ENCODE measurements around the gene RNF121. TPM values are rescaled to one million over a fixed set of nuclear protein-coding genes. Genes with fewer than 3 reads are reported as not detected.

The RNF121 gene
- total RNA-seq, 1 donor from 2014 or later, result 65.4 TPM

DNA sequence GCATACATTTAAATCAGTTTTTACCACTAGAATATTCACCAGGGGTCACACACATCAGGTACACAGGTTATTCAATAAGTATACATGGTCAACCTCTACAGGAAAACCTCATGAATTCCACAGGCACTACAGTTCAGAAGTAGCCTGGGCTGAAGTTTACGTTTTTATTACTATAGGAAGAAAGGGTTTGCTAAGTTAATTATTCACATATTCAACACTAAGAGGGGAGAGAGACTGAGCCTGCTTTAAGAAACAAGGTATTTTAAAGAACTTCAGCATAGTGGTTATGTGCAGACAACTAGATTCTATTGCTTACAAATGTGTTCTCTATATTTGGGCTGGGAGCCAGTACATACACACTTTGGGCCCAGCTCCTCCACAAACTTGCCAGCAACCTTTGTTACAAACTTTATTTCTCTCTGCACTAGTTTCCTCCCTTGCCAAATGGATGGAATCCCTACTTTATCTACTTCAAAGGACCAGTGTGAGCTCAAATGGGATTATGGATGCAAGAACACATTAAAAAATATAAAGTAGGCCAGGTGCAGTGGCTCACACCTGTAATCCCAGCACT lies 101.7 kb downstream of the RNF121 start:
- no peaks in the 10 kb centered on the region for H3K27me3 Mint-ChIP-seq
- no peaks in the 10 kb centered on the region for H3K9me3 Mint-ChIP-seq
- DNase-seq, result no peak
- intact Hi-C loops (cut with micrococcal nuclease), result no loop called here
- no peak overlapping the region for H3K4me3 Mint-ChIP-seq
- H3K4me1 Mint-ChIP-seq, result peaks cover 19% of the 10 kb centered on the region
- no peak overlapping the region for H3K27ac Mint-ChIP-seq
- H3K36me3 Mint-ChIP-seq (ENCODE audit: low read depth), result peaks cover 36% of the 10 kb centered on the region

DNA sequence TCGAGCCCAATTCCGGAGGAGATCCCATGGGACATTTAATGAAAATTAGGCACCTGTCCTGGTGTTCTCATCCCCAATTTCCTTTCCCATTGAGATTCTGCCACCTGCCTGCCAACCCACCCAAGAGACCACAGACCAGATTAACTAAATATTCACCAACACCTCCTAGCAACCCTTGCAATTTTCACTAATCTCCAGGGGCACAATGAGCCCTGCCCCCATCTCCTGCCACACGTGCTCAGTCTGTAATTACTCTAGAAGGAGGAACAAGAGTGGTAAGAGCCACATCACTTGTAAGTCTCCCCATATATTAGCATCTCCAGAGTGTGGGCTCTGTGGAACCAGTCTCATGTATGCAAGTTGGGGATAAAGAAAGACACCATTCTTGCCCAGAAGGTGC lies 107.8 kb downstream of the RNF121 start:
- Mint-ChIP-seq H3K4me3 (no peak overlapping the region), H3K27me3 (no peaks in the 10 kb centered on the region), H3K36me3 (ENCODE audit: low read depth) (peaks cover 24% of the 10 kb centered on the region), H3K27ac (no peak overlapping the region), H3K9me3 (no peaks in the 10 kb centered on the region), H3K4me1 (peaks cover 20% of the 10 kb centered on the region)
- DNase-seq, result no peak
- intact Hi-C loops (cut with micrococcal nuclease), result no loop called here

DNA sequence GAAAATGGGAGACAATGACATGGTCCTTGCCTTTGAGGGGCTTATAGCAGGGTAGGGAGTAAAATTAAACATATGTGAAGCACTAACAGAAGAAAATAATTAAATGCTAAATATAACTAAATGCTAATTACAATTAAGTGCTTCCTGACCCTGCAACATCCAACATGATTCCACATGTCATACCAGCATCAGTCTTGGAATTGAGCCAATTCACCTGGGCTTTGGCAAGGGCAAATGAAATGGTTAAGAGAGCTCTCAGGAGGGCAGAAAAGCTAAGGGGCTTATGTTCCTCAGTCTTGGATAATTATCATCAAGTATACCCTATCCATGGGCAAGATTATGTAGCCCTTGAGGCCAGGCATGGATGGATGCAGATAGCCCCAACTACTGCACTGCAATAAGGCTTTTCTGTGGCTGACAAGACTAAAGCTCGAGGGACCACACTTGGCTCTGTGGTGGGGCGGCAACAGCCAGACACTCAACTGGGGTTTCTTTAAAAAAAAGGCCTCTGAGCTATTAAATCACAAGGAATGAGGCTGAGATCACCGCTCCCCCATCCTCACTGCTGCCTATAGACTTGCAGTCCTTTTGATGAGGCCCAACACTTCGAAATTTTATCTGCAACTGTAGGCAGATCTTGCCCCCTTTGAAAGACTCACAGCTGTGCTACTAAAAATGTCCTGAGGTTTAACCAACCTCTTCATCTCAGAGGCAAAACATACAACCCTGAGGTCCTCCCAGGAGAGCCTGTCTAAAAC lies 108.9 kb downstream of the RNF121 start:
- Mint-ChIP-seq H3K9me3 (no peaks in the 10 kb centered on the region), H3K4me1 (peaks cover 29% of the 10 kb centered on the region), H3K27ac (no peak overlapping the region), H3K27me3 (no peaks in the 10 kb centered on the region), H3K36me3 (ENCODE audit: low read depth) (peaks cover 26% of the 10 kb centered on the region), H3K4me3 (no peak overlapping the region)
- no peak for DNase-seq
- intact Hi-C loops (cut with micrococcal nuclease), result no loop called here

DNA sequence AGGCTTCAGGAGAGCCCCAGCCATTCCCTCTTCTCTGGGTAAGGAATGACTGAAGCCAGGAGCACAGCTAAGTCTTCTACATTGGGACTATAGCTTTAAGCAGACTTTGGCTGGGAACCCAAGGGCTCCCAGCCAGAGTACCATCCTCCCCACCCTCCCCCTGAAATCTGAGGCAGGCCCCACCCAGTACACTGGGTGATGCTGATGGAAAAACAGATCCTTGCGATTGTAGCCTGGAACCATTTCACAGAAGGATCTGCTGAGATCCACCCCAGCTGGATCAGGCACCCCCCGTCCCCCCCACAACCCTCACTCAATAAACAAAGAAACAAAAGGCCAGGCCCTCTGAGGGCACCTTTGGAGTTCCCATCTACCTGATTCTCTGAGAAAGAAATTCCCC lies 109.6 kb downstream of the RNF121 start:
- intact Hi-C loops (cut with micrococcal nuclease), result no loop called here
- Mint-ChIP-seq H3K27ac (no peak overlapping the region), H3K4me1 (peaks cover 33% of the 10 kb centered on the region), H3K27me3 (no peaks in the 10 kb centered on the region), H3K36me3 (ENCODE audit: low read depth) (peaks cover 23% of the 10 kb centered on the region), H3K9me3 (no peaks in the 10 kb centered on the region), H3K4me3 (no peak overlapping the region)
- DNase-seq, result no peak

DNA sequence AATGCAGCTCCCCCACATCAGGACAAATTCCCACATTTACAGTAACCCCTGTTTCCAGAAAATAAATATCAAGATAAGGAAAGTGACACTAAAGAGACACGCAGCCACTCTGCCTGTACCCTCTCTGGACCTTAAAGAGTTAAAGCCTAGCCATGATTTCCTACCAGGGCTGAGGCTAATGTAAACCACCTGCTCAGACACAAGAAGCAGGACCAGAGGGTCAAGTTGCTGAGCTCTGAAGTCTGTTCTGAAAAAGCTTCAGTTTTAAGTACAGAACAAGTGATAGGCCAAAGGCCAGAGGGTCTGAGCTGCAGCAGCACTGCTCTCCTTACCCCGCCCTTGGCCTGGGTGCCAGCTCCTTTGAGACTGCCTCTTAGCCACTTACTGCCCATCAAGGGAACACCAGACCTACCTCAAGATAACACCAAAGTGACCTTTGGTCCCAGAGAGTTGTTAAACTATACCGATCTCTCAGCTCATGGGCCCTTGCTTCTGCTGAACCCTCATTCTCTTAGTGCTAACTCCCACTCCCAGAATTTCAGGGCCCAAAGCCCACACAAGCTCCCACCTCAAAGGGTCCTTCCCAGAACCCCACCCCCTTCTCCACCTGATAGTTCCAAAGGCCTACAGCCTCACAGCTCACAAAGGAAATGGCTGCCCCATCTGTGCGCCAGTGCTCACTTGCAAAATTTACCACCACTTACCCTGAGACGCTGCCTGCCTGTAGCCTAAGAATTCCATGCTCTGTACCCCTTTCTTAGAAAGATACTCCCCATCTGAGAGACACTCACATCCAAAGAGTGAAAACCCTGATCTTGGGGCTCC lies 110.4 kb downstream of the RNF121 start:
- DNase-seq, result no peak
- no peaks in the 10 kb centered on the region for H3K9me3 Mint-ChIP-seq
- no peak overlapping the region for H3K27ac Mint-ChIP-seq
- peaks cover 37% of the 10 kb centered on the region for H3K4me1 Mint-ChIP-seq
- no peak overlapping the region for H3K4me3 Mint-ChIP-seq
- peaks cover 19% of the 10 kb centered on the region for H3K36me3 Mint-ChIP-seq (ENCODE audit: low read depth)
- no peaks in the 10 kb centered on the region for H3K27me3 Mint-ChIP-seq
- intact Hi-C loops (cut with micrococcal nuclease), result no loop called here

DNA sequence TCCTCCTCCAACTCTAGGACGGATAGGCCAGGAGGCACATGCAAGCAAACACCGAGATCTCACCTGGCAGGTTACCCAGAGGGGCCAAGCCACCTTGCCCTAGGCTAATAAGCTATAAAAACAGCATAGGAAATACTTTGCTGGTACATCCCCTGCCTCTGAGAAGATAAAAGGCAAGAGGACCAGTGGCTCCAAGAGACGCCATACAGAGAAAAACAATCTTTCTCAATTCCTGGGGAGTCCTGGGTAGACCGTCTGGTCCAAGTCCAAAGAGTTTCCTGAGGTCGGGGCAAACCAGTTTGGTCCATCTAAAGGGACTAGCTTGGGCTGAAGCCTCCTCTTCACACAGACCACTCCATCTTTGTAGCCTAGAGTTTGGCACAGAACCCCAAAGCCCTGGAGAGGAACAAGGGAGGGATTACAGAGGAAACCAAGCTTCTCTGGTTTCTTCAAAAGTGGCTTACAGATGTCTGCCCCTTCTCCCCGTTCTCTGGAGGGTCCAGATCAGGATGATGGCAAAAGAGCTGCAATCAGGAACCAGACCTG lies 111.1 kb downstream of the RNF121 start:
- H3K4me3 Mint-ChIP-seq, result no peak overlapping the region
- intact Hi-C loops (cut with micrococcal nuclease), result loop anchor here (1.0 to 2.0 kb wide), 3 partner anchors 40 to 183 kb away; partner anchors contain the start of genes ANAPC15, LRRC51 and NUMA1
- H3K27ac Mint-ChIP-seq, result no peak overlapping the region
- peaks cover 39% of the 10 kb centered on the region for H3K4me1 Mint-ChIP-seq
- no peaks in the 10 kb centered on the region for H3K9me3 Mint-ChIP-seq
- H3K27me3 Mint-ChIP-seq, result no peaks in the 10 kb centered on the region
- DNase-seq, result peak; percentile 66
- H3K36me3 Mint-ChIP-seq (ENCODE audit: low read depth), result peaks cover 19% of the 10 kb centered on the region

DNA sequence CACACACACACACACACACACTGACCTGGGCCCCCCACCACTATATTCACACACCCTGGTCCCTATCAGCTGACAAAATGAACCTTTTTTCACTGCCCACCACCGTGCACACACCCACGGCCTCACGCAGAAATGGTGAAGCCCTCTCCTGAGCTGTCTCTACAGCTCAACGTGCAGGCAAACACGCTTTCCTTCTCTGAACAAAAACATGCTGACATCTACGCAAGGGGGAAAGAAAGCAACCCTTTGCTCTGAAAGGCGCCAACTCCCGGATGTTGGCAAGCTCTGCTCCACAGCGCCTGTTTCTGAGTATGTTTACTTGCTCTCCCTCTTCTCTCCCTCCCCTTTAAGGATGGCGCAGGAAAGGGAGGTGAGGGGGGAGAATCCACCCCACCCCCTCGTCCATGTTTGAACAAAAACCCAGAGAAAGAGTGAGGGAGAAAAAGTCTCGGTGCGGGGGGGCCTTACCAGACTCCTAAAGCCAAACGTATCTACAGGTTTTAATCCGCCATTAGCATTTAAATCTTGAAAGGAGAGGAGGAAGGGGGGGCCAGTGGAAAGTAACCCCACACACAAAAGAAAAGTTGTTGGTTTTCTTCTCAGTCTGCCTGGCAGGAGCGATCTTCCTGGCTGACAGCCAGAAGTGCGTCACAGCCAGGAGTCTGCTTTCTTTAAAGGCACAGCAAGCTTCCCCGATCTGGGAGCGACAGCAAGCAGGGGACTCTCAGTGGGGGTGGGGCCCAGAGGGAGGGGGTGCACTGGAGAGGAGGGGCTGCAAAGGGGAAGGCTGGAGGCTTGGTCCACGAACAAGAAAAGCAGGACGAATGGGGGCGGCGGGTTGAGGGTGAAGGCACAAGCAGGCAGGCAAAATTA lies 111.9 kb downstream of the RNF121 start:
- Mint-ChIP-seq H3K27ac (no peak overlapping the region), H3K27me3 (no peaks in the 10 kb centered on the region), H3K4me3 (no peak overlapping the region), H3K36me3 (ENCODE audit: low read depth) (peaks cover 13% of the 10 kb centered on the region), H3K9me3 (no peaks in the 10 kb centered on the region), H3K4me1 (peaks cover 38% of the 10 kb centered on the region)
- intact Hi-C loops (cut with micrococcal nuclease), result loop anchor here (1.0 to 2.0 kb wide), 4 partner anchors 40 to 183 kb away; partner anchors contain the start of genes ANAPC15, LRRC51 and NUMA1
- peak; percentile 90 for DNase-seq

DNA sequence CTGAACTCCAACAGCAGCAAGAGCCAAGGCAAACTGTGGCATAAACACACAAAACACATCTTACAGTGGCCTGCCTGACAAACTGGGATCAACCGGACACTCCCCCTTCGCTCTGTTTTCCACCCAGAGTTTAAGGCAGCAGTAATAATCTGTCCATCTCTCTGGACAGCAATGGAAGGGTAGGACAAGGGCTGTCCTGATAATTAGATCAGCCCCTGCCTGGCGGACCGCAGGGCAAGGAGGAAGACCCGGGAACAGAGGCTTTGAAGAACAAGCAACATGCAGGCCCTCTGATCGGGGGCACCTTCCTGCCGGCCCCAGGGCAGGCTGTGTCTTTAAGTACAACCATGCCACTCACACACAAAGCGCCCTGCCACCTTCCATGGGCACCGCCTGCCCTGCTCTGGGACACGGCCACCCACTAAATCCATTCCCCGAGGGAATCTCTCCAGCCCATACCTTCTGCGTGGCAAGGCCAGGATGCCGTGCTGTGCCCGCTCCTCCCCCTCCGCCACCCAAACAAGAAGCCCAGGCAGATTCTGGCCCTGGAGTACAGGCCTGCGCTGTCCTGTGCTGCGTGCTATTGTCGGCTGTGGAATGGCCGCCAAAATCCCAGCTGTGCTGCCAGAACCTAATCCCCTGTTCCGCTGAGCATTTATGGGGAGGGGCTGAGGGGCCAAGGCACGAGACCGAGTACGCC lies 112.7 kb downstream of the RNF121 start:
- Mint-ChIP-seq H3K9me3 (no peaks in the 10 kb centered on the region), H3K4me3 (no peak overlapping the region), H3K36me3 (ENCODE audit: low read depth) (peaks cover 10% of the 10 kb centered on the region), H3K4me1 (peaks cover 33% of the 10 kb centered on the region), H3K27me3 (no peaks in the 10 kb centered on the region), H3K27ac (no peak overlapping the region)
- intact Hi-C loops (cut with micrococcal nuclease), result loop anchor here (1.0 to 2.0 kb wide), 2 partner anchors 61 to 71 kb away; partner anchors contain the start of gene ANAPC15
- DNase-seq, result peak; percentile 81

DNA sequence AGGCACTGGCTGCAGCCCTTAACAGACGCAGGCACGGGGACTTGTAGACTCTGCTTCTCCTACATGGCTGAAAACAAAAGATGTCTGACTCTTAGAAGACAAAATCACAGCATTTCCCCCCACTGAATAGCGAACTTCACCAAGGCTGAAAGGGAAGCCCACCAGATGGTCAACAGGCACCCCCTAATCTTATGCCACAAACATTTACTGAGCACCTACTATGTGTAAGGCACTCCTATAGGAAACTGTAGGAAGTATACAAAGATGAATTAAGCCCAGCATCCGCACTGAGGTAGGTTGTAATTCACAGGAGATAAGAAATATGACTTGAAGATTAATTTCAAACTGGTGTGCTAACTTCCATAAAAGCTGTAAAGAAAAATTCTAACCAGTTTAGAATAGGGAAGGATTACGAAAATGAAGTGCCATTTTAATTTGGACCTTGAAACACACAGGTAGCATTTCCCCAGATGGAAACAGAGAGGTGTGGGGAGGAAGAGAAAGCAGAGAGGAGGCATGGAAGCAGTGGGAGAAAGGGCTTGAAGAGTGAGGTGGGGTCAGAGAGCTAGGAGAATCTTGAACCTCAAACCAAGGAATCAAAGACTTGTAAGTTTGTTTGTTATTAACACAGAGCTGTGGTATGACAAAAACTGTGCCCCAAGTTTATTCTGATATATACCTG lies 113.4 kb downstream of the RNF121 start:
- intact Hi-C loops (cut with micrococcal nuclease), result no loop called here
- Mint-ChIP-seq H3K27ac (no peak overlapping the region), H3K4me3 (no peak overlapping the region), H3K9me3 (no peaks in the 10 kb centered on the region), H3K36me3 (ENCODE audit: low read depth) (peaks cover 6% of the 10 kb centered on the region), H3K4me1 (peaks cover 27% of the 10 kb centered on the region), H3K27me3 (no peaks in the 10 kb centered on the region)
- DNase-seq, result no peak

DNA sequence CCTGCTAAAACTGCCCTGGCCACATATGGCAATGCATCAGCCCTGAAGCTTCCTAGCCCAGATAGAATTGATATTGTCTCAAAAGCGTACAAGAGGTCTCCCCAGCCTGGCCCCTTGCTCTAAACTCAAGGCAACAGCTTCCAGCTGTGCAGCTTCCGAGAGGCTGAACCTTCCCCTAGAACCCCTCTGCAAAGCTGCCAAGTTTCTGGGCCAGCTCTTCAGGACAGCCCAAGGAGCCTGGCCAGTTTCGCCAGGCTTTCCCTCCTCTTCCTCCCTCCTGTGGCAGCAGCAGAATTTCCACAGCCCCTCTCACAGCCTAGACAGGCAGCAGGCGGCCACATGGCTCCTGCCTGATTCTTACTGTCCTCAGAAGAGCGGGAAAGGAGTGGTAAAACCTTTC lies 117.0 kb downstream of the RNF121 start:
- Mint-ChIP-seq H3K9me3 (no peaks in the 10 kb centered on the region), H3K4me3 (no peak overlapping the region), H3K36me3 (ENCODE audit: low read depth) (peaks cover 12% of the 10 kb centered on the region), H3K27ac (no peak overlapping the region), H3K4me1 (peaks cover 27% of the 10 kb centered on the region), H3K27me3 (no peaks in the 10 kb centered on the region)
- intact Hi-C loops (cut with micrococcal nuclease), result no loop called here
- no peak for DNase-seq

Measured in activated CD4-positive, alpha-beta T cell treated with anti-CD3 and anti-CD28 coated beads, Interleukin-2, amount 10 ng/mL, durations not matched to agents 24 days and 14 days (primary cell).